Measurements from ENCODE around the gene AMZ1. TPM values are rescaled to one million over a fixed set of nuclear protein-coding genes. Genes with fewer than 3 reads are reported as not detected.
"Not testable (repeated sequence)": the region's sequence is repeated elsewhere in the genome, so short reads cannot be mapped to it uniquely, and the experiment has no call there.

The AMZ1 gene
- total RNA-seq, 1 experiment from 2014 or later: 0.74 TPM

DNA sequence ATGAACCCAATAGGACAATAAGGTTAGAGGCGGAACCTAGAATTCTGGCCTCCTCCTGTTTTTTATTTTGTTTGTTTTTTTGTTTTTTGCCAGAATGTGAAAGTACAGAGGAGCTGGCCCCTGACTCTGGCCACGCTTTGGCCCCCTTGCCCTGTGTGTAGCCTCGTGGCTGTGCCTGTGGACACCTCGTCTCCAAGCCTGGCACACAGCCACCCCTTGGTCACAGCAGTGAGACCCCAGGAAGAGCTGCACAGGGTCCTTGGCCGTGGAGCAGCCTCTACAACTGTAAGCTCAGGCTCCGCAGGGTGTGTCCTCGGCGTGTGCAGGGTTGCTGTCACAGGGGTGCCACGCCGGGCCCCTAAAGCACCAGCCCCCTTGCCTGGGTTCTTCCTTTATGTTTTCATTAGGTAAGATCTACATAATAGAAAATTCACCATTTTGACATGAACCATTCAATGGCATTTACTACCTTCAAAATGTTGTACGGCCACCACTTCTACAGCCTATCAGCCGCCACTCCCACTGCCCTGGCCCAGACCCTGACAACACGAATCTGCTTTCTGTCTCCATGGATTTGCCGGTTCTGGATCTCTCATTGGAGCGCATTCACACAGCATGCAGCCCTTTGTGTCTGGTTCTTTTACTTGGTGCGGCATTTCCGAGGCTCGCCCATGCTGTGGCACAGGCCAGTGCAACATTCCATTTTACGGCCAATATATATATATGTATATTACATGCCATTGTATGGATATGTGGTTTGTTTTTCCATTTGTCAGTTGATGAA is 51.0 kb downstream of the AMZ1 start:
- H3K4me2 ChIP-seq (ENCODE audit: insufficient read depth, insufficient read length, low read length): no peak overlapping the region
- peaks cover 8% of the 10 kb centered on the region; the same call in 1 of the 2 replicates for H3K79me2 ChIP-seq (ENCODE audit: insufficient read depth, low read length)
- H3K36me3 Mint-ChIP-seq (ENCODE audit: insufficient read depth in 1 of 3, low read depth in 3 of 3): peaks cover 21 to 24% (median 24%) of the 10 kb centered on the region in 3 experiments
- H4K20me1 ChIP-seq (ENCODE audit: control insufficient read depth, insufficient read depth, insufficient read length): no peaks in the 10 kb centered on the region
- H3K4me3 Mint-ChIP-seq: no peak overlapping the region
- H2BK120ac ChIP-seq (ENCODE audit: low read depth, low read length, poor library complexity, severe bottlenecking): no peak overlapping the region
- H3K27me3 Mint-ChIP-seq (ENCODE audit: low read depth): no peaks in the 10 kb centered on the region
- H3K79me1 ChIP-seq (ENCODE audit: insufficient read depth, low read depth, low read length, poor library complexity, severe bottlenecking): peaks cover 11% of the 10 kb centered on the region
- H3K9me3 ChIP-seq (ENCODE audit: control insufficient read depth, low read depth, low read length): peaks cover 6% of the 10 kb centered on the region
- no peaks in the 10 kb centered on the region; the same call in 1 of the 2 replicates for H3K4me1 ChIP-seq (ENCODE audit: insufficient read depth, low read length)
- H3K18ac ChIP-seq (ENCODE audit: insufficient read length, low read depth, low read length): no peak overlapping the region
- no peak overlapping the region for H3K9ac ChIP-seq (ENCODE audit: extremely low read depth, insufficient read length, low read length)
- no peak overlapping the region for H3K14ac ChIP-seq (ENCODE audit: insufficient read depth, low read length)
- H3K9me3 Mint-ChIP-seq: peaks cover 13 to 16% of the 10 kb centered on the region in 2 experiments
- H4K91ac ChIP-seq (ENCODE audit: insufficient read length, low read depth, low read length): no peak overlapping the region
- H3K27me3 ChIP-seq (ENCODE audit: insufficient read depth, low read length): no peaks in the 10 kb centered on the region
- H2BK15ac ChIP-seq (ENCODE audit: low read depth, low read length): no peak overlapping the region
- no peak overlapping the region for H3K27ac ChIP-seq (ENCODE audit: insufficient read length, low read depth, low read length)
- H3K27ac Mint-ChIP-seq: peak overlapping the region in 1 of 3 experiments; percentile 58; a peak in 2 of 7 replicates
- H3K23ac ChIP-seq (ENCODE audit: insufficient read length, low read depth, low read length): no peak overlapping the region
- peak; percentile 23 for DNase-seq
- TF ChIP-seq, protein P1, sequence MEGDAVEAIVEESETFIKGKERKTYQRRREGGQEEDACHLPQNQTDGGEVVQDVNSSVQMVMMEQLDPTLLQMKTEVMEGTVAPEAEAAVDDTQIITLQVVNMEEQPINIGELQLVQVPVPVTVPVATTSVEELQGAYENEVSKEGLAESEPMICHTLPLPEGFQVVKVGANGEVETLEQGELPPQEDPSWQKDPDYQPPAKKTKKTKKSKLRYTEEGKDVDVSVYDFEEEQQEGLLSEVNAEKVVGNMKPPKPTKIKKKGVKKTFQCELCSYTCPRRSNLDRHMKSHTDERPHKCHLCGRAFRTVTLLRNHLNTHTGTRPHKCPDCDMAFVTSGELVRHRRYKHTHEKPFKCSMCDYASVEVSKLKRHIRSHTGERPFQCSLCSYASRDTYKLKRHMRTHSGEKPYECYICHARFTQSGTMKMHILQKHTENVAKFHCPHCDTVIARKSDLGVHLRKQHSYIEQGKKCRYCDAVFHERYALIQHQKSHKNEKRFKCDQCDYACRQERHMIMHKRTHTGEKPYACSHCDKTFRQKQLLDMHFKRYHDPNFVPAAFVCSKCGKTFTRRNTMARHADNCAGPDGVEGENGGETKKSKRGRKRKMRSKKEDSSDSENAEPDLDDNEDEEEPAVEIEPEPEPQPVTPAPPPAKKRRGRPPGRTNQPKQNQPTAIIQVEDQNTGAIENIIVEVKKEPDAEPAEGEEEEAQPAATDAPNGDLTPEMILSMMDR (conservative IDR thresholded peaks at IDR 0.05): no peak
- no peak overlapping the region for H2AFZ ChIP-seq (ENCODE audit: low read length)
- H2BK5ac ChIP-seq (ENCODE audit: insufficient read length, low read length): no peak overlapping the region
- H3K4ac ChIP-seq (ENCODE audit: low read depth, low read length): no peak overlapping the region
- no peak overlapping the region for H4K8ac ChIP-seq (replicated peaks; ENCODE audit: insufficient read length, low read depth, low read length)
- H3K23me2 ChIP-seq (ENCODE audit: insufficient read length, low read depth, low read length, poor library complexity, severe bottlenecking): no peaks in the 10 kb centered on the region
- H2AK5ac ChIP-seq (ENCODE audit: insufficient read length, low read length): no peak overlapping the region
- no peak overlapping the region for H2BK20ac ChIP-seq (ENCODE audit: low read depth, low read length, poor library complexity, severe bottlenecking)
- no peak overlapping the region for H3K56ac ChIP-seq (ENCODE audit: insufficient read length, low read depth, low read length)
- no CpG with 5 or more reads among the region's 19 CpGs for WGBS (ENCODE audit: extremely low coverage, insufficient read length, low lambda C conversion rate)
- H2BK12ac ChIP-seq (ENCODE audit: insufficient read length, low read depth, low read length): no peak overlapping the region
- H4K5ac ChIP-seq (ENCODE audit: insufficient read length, low read depth, low read length): no peak overlapping the region
- peaks cover 16 to 21% of the 10 kb centered on the region in 2 experiments; a peak in 3 of 4 replicates for H3K4me1 Mint-ChIP-seq
- no peak overlapping the region for H3T11ph ChIP-seq (ENCODE audit: low read length)

DNA sequence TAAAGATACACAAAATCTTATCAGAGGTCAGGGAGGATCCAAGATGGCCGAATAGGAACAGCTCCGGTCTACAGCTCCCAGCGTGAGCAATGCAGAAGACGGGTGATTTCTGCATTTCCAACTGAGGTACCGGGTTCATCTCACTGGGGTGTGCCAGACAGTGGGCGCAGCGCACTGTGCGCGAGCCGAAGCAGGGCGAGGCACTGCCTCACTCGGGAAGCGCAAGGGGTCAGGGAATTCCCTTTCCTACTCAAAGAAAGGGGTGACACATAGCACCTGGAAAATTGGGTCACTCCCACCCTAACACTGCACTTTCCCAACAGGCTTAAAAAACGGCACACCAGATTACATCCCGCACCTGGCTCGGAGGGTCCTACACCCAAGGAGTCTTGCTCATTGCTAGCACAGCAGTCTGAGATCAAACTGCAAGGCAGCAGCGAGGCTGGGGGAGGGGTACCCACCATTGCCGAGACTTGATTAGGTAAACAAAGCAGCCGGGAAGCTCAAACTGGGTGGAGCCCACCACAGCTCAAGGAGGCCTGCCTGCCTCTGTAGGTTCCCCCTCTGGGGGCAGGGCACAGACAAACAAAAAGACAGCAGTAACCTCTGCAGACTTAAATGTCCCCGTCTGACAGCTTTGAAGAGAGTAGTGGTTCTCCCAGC is 55.7 kb downstream of the AMZ1 start:
- H3K56ac ChIP-seq (ENCODE audit: insufficient read length, low read depth, low read length); H3K79me1 ChIP-seq (ENCODE audit: insufficient read depth, low read depth, low read length, poor library complexity, severe bottlenecking); H2BK120ac ChIP-seq (ENCODE audit: low read depth, low read length, poor library complexity, severe bottlenecking); H4K5ac ChIP-seq (ENCODE audit: insufficient read length, low read depth, low read length); H3T11ph ChIP-seq (ENCODE audit: low read length); H2BK5ac ChIP-seq (ENCODE audit: insufficient read length, low read length); H2AK5ac ChIP-seq (ENCODE audit: insufficient read length, low read length); H3K27me3 ChIP-seq (ENCODE audit: insufficient read depth, low read length); H3K79me2 ChIP-seq (ENCODE audit: insufficient read depth, low read length); H2BK15ac ChIP-seq (ENCODE audit: low read depth, low read length); H3K27me3 Mint-ChIP-seq (ENCODE audit: low read depth); H3K27ac ChIP-seq (ENCODE audit: insufficient read length, low read depth, low read length); H2AFZ ChIP-seq (ENCODE audit: low read length); H3K4ac ChIP-seq (ENCODE audit: low read depth, low read length); H3K9ac ChIP-seq (ENCODE audit: extremely low read depth, insufficient read length, low read length); H3K27ac Mint-ChIP-seq; H3K9me3 ChIP-seq (ENCODE audit: control insufficient read depth, low read depth, low read length); H4K91ac ChIP-seq (ENCODE audit: insufficient read length, low read depth, low read length); DNase-seq; H3K4me1 ChIP-seq (ENCODE audit: insufficient read depth, low read length); H4K8ac ChIP-seq (replicated peaks; ENCODE audit: insufficient read length, low read depth, low read length); H3K4me2 ChIP-seq (ENCODE audit: insufficient read depth, insufficient read length, low read length); H3K4me3 Mint-ChIP-seq; H3K23me2 ChIP-seq (ENCODE audit: insufficient read length, low read depth, low read length, poor library complexity, severe bottlenecking); H3K18ac ChIP-seq (ENCODE audit: insufficient read length, low read depth, low read length); H2BK12ac ChIP-seq (ENCODE audit: insufficient read length, low read depth, low read length); H2BK20ac ChIP-seq (ENCODE audit: low read depth, low read length, poor library complexity, severe bottlenecking); H3K23ac ChIP-seq (ENCODE audit: insufficient read length, low read depth, low read length); H4K20me1 ChIP-seq (ENCODE audit: control insufficient read depth, insufficient read depth, insufficient read length); H3K4me1 Mint-ChIP-seq; H3K14ac ChIP-seq (ENCODE audit: insufficient read depth, low read length): not testable (repeated sequence)
- Mint-ChIP-seq H3K36me3 (ENCODE audit: insufficient read depth in 1 of 3, low read depth in 3 of 3) (peaks cover 46 to 51% (median 49%) of the 10 kb centered on the region in 3 experiments), H3K9me3 (peaks cover 45 to 46% of the 10 kb centered on the region in 2 experiments)
- WGBS (ENCODE audit: extremely low coverage, insufficient read length, low lambda C conversion rate): no CpG with 5 or more reads among the region's 20 CpGs

Measured in H9 (cell line).